Neuronal stem cell (in vitro differentiated cells): ENCODE data around the gene AUH.
A peak's percentile ranks its signal among the peaks of the same experiment; 100 is the strongest.

Experiments
- DNase-seq: peaks from one replicate; pipeline ENCODE4 v3.0.0-alpha.2; 2013; ENCODE audit warnings: low spot score
- H2AFZ ChIP-seq: one replicate; pipeline ENCODE4 v1.6.1; 2013; ENCODE audit warnings: mild to moderate bottlenecking, low read length, inconsistent platforms
- H2AK5ac ChIP-seq: 2 replicates; pipeline ENCODE4 v1.6.1; 2013; ENCODE audit warnings: low read depth, mild to moderate bottlenecking, inconsistent platforms, low read length, moderate library complexity, mixed read lengths
- H2BK120ac ChIP-seq: 2 replicates; pipeline ENCODE4 v1.6.1; 2013; ENCODE audit warnings: low read depth, mild to moderate bottlenecking, inconsistent platforms, low read length, moderate library complexity, mixed read lengths
- H2BK12ac ChIP-seq: one replicate; pipeline ENCODE4 v1.6.1; 2013; ENCODE audit warnings: low read length, inconsistent platforms
- H2BK15ac ChIP-seq: 2 replicates; pipeline ENCODE4 v1.6.1; 2013; ENCODE audit warnings: mild to moderate bottlenecking, low read length, inconsistent platforms, mixed read lengths
- H2BK5ac ChIP-seq: one replicate; pipeline ENCODE4 v1.6.1; 2013; ENCODE audit warnings: inconsistent platforms, mild to moderate bottlenecking, low read length, moderate library complexity
- H3K14ac ChIP-seq: one replicate; pipeline ENCODE4 v1.6.1; 2013; ENCODE audit warnings: low read length, inconsistent platforms
- H3K18ac ChIP-seq: 2 replicates; pipeline ENCODE4 v1.6.1; 2013; ENCODE audit warnings: low read length, inconsistent platforms
- H3K23ac ChIP-seq: 2 replicates; pipeline ENCODE4 v1.6.1; 2013; ENCODE audit warnings: low read depth, mild to moderate bottlenecking, mixed read lengths, low read length, inconsistent platforms; ENCODE audit not compliant: poor library complexity
- H3K27ac ChIP-seq: replicated peaks from 3 replicates; pipeline ENCODE4 v1.5.1; 2013; ENCODE audit warnings: low read length, inconsistent platforms
- H3K27me3 ChIP-seq, 3 experiments: 2 replicates each; pipeline ENCODE4 v1.6.1; 2013; ENCODE audit warnings: low read length in 3 of 3, mild to moderate bottlenecking in 2 of 3, inconsistent platforms in 1 of 3, low read depth in 1 of 3, mixed read lengths in 1 of 3, moderate library complexity in 1 of 3; ENCODE audit not compliant: control insufficient read depth in 3 of 3, insufficient read depth in 3 of 3
- H3K36me3 ChIP-seq, 2 donors: replicated peaks in 1 of 2; 2 replicates each; pipeline ENCODE4 v1.6.1; 2013; ENCODE audit warnings: low read length in 2 of 2; ENCODE audit not compliant: control insufficient read depth in 2 of 2, insufficient read depth in 2 of 2
- H3K4ac ChIP-seq: 2 replicates; pipeline ENCODE4 v1.6.1; 2013; ENCODE audit warnings: inconsistent platforms, mild to moderate bottlenecking, low read length, moderate library complexity
- H3K4me1 ChIP-seq, 2 donors: 1 replicate in 1 of 2; 2 replicates in 1 of 2; pipeline ENCODE4 v1.6.1; 2013; ENCODE audit warnings: low read length in 2 of 2, low read depth in 1 of 2; ENCODE audit not compliant: control insufficient read depth in 2 of 2, insufficient read depth in 1 of 2
- H3K4me2 ChIP-seq: one replicate; pipeline ENCODE4 v1.6.1; 2013; ENCODE audit warnings: mild to moderate bottlenecking, low read length, inconsistent platforms; ENCODE audit not compliant: insufficient read depth, poor library complexity, severe bottlenecking
- H3K4me3 ChIP-seq, 2 donors: 2 replicates each; pipeline ENCODE4 v1.5.1; 2013; ENCODE audit warnings: low read length in 2 of 2, mild to moderate bottlenecking in 2 of 2, inconsistent platforms in 1 of 2, moderate library complexity in 1 of 2
- H3K79me1 ChIP-seq: one replicate; pipeline ENCODE4 v1.6.1; 2013; ENCODE audit warnings: low read depth, mild to moderate bottlenecking, inconsistent platforms, low read length, moderate library complexity
- H3K9ac ChIP-seq: one replicate; pipeline ENCODE4 v1.6.1; 2013; ENCODE audit warnings: mild to moderate bottlenecking, low read depth, low read length, inconsistent platforms; ENCODE audit not compliant: poor library complexity
- H3K9me3 ChIP-seq, 2 donors: replicated peaks in 1 of 2; 2 replicates each; pipeline versions ENCODE3 to v1.6.1; 2013; ENCODE audit warnings: low read length in 2 of 2, mild to moderate bottlenecking in 2 of 2, inconsistent platforms in 1 of 2, low read depth in 1 of 2, mixed read lengths in 1 of 2, moderate library complexity in 1 of 2; ENCODE audit not compliant: control insufficient read depth in 2 of 2, insufficient read depth in 1 of 2
- H4K8ac ChIP-seq: one replicate; pipeline ENCODE4 v1.6.1; 2013; ENCODE audit warnings: low read depth, mild to moderate bottlenecking, inconsistent platforms, low read length, moderate library complexity
- H4K91ac ChIP-seq: one replicate; pipeline ENCODE4 v1.6.1; 2013; ENCODE audit warnings: low read length, low read depth, mild to moderate bottlenecking, inconsistent platforms; ENCODE audit not compliant: poor library complexity
- WGBS, 2 donors: extraction: QIAGEN DNeasy Blood & Tissue Kit; methylation state at CpG; one replicate each; pipeline ENCODE4 v1.1.7; 2013; ENCODE audit warnings: missing lambda C conversion rate in 2 of 2, mixed read lengths in 1 of 2; ENCODE audit not compliant: insufficient read length in 2 of 2, insufficient replicate concordance in 1 of 2; ENCODE audit errors: extremely low coverage in 2 of 2; 5-methylcytosine and 5-hydroxymethylcytosine counted together

AUH gene

GRCh38 chr9:91245431-91246313, 116.0 kb downstream of the AUH start:
- Histone ChIP-seq H2AK5ac (no peak overlapping the region), H2BK120ac (no peak overlapping the region), H2AFZ (peak overlapping the region; percentile 25), H4K91ac (no peak overlapping the region), H3K27ac (peak overlapping the region; percentile 13), H2BK5ac (no peak overlapping the region), H2BK15ac (no peak overlapping the region), H3K4me2 (no peak overlapping the region), H2BK12ac (no peak overlapping the region), H4K8ac (no peak overlapping the region), H3K27me3 (no peaks in the 10 kb centered on the region), H3K36me3 (no peaks in the 10 kb centered on the region), H3K4me1 (peaks cover 9 to 13% of the 10 kb centered on the region in 2 donors), H3K14ac (no peak overlapping the region), H3K4me3 (no peak overlapping the region), H3K18ac (peak overlapping the region; percentile 6), H3K9ac (no peak overlapping the region), H3K79me1 (peaks cover 3% of the 10 kb centered on the region), H3K9me3 (no peaks in the 10 kb centered on the region), H3K23ac (no peak overlapping the region), H3K4ac (no peak overlapping the region)
- no peak for DNase-seq
- WGBS, 2 donors = no CpG with 5 or more reads among the region's 8 CpGs

DNA sequence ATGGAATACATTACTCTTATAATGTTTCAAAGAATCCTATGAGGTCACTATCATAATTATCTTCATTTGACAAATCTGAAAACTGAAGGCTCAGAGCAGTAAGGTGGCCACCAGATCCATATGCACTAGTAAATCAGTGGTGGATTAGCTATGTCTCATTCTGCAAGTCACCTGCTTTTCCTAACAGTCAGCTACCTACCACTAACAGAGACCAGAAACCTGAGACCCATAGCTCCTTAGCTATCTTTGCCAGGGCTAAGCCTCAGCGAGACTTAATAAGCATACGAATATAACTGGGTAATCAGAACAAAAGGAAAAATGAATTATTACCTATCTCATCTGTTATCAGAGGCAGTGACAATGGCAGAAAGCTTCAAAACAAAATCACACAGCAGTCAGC, 118.7 kb downstream of the AUH start:
- H2BK12ac ChIP-seq = no peak overlapping the region

GRCh38 chr9:91241909-91242308, 119.8 kb downstream of the AUH start:
- H4K8ac ChIP-seq = no peak overlapping the region
- no peaks in the 10 kb centered on the region for H3K27me3 ChIP-seq
- WGBS, 2 donors = no CpG with 5 or more reads among the region's 4 CpGs
- H2BK12ac ChIP-seq = no peak overlapping the region
- peak overlapping the region; percentile 49 for H3K14ac ChIP-seq
- peak overlapping the region; percentile 7 for H3K18ac ChIP-seq
- no peak overlapping the region for H3K4ac ChIP-seq
- H3K9ac ChIP-seq = no peak overlapping the region
- H2BK5ac ChIP-seq = no peak overlapping the region
- H4K91ac ChIP-seq = no peak overlapping the region
- H3K9me3 ChIP-seq = no peaks in the 10 kb centered on the region
- no peak overlapping the region for H3K23ac ChIP-seq
- no peak overlapping the region for H3K4me2 ChIP-seq
- H2AK5ac ChIP-seq = no peak overlapping the region
- peaks cover 3% of the 10 kb centered on the region for H3K79me1 ChIP-seq
- H3K27ac ChIP-seq = no peak overlapping the region
- H2AFZ ChIP-seq = no peak overlapping the region
- H3K36me3 ChIP-seq = no peaks in the 10 kb centered on the region
- H3K4me1 ChIP-seq = peaks cover 7 to 8% of the 10 kb centered on the region in 2 donors
- no peak for DNase-seq
- H2BK120ac ChIP-seq = no peak overlapping the region
- no peak overlapping the region for H2BK15ac ChIP-seq
- H3K4me3 ChIP-seq = no peak overlapping the region

More for the DNA sequence above, 118.7 kb downstream of the AUH start:
- H2AK5ac ChIP-seq = no peak overlapping the region
- H2BK15ac ChIP-seq = no peak overlapping the region
- H3K14ac ChIP-seq = no peak overlapping the region
- H3K4me3 ChIP-seq = no peak overlapping the region
- no peaks in the 10 kb centered on the region for H3K27me3 ChIP-seq
- DNase-seq = no peak
- no peak overlapping the region for H4K91ac ChIP-seq
- H3K4me1 ChIP-seq = peaks cover 9 to 13% of the 10 kb centered on the region in 2 donors
- H2BK120ac ChIP-seq = no peak overlapping the region
- no peak overlapping the region for H3K23ac ChIP-seq
- peaks cover 3% of the 10 kb centered on the region for H3K79me1 ChIP-seq
- no peak overlapping the region for H3K9ac ChIP-seq
- no peak overlapping the region for H3K18ac ChIP-seq
- no peaks in the 10 kb centered on the region for H3K9me3 ChIP-seq
- H2AFZ ChIP-seq = no peak overlapping the region
- H4K8ac ChIP-seq = no peak overlapping the region
- H3K4ac ChIP-seq = no peak overlapping the region
- H2BK5ac ChIP-seq = no peak overlapping the region
- no peak overlapping the region for H3K27ac ChIP-seq
- H3K36me3 ChIP-seq = no peaks in the 10 kb centered on the region
- H3K4me2 ChIP-seq = no peak overlapping the region
- WGBS, 2 donors = no CpG with 5 or more reads among the region's 2 CpGs

DNA sequence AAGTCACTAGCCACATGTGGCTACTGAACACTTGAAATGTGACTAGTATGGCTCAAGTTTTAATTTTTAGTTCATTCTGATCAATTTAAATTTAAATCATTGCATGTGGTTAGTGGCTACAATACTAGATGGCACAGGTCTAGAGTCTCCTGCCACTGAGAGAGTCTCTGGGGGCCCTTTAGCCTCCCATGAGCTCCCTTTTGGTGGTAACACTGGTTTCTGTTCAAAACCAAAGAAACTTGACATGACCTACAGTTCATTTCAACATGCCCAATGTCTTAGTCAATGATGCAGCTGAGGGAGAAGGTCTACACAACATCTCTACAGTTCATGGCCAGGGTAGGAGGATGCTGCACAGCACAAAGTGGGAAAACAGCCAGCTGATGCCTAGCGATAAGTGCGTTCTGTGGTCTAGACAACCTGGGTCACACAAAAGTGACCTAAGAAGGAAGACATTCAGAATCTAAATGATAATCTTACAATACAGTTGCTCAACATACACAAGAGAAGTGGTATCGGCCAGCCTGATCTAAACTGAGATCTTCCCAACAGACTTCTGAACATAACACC, 121.0 kb downstream of the AUH start:
- Histone ChIP-seq H3K9me3 (no peaks in the 10 kb centered on the region), H3K9ac (no peak overlapping the region), H2AFZ (no peak overlapping the region), H3K27me3 (no peaks in the 10 kb centered on the region), H2BK120ac (no peak overlapping the region), H3K4me1 (peaks cover under 1 to 3% of the 10 kb centered on the region in 2 donors), H3K23ac (no peak overlapping the region), H3K14ac (no peak overlapping the region), H3K36me3 (no peaks in the 10 kb centered on the region), H4K91ac (no peak overlapping the region), H4K8ac (no peak overlapping the region), H2AK5ac (no peak overlapping the region), H3K27ac (no peak overlapping the region), H2BK15ac (no peak overlapping the region), H3K18ac (no peak overlapping the region), H3K4me2 (no peak overlapping the region), H3K4me3 (no peak overlapping the region), H2BK12ac (no peak overlapping the region), H3K4ac (no peak overlapping the region), H2BK5ac (no peak overlapping the region), H3K79me1 (peaks cover 3% of the 10 kb centered on the region)
- no CpG with 5 or more reads among the region's 3 CpGs for WGBS, 2 donors
- DNase-seq = no peak
